Astrocyte (in vitro differentiated cells and primary cell): ENCODE data around the gene MYBPC1. TPM values are rescaled to one million over a fixed set of nuclear protein-coding genes. Genes with fewer than 3 reads are reported as not detected.

Experiments used
- DNase-seq: peaks from one replicate; pipeline ENCODE4 v3.0.0-alpha.2; 2010; ENCODE audit warnings: low read depth
- FAIRE-seq: peaks from 2 replicates; lab custom pipeline; 2011; peaks lifted over from hg19 to GRCh38; lab: Jason Lieb, UNC
- H2AFZ ChIP-seq: 2 replicates; pipeline ENCODE4 v1.6.0; 2012; ENCODE audit warnings: low read depth, low read length, inconsistent platforms
- H3K27ac ChIP-seq: 2 replicates; pipeline ENCODE4 v1.5.1; 2011; ENCODE audit warnings: low read depth, low read length, inconsistent platforms
- H3K27me3 ChIP-seq: 2 replicates; pipeline ENCODE4 v1.6.0; 2011; ENCODE audit warnings: low read length, inconsistent platforms; ENCODE audit not compliant: insufficient read depth
- H3K36me3 ChIP-seq: 2 replicates; pipeline ENCODE4 v1.5.1; 2011; ENCODE audit warnings: low read length, inconsistent platforms; ENCODE audit not compliant: insufficient read depth
- H3K4me1 ChIP-seq: 2 replicates; pipeline ENCODE4 v1.5.1; 2011; ENCODE audit warnings: low read length, inconsistent platforms; ENCODE audit not compliant: insufficient read depth
- H3K4me2 ChIP-seq: 2 replicates; pipeline ENCODE4 v1.6.0; 2012; ENCODE audit warnings: low read length, inconsistent platforms
- H3K4me3 ChIP-seq: 2 replicates; pipeline ENCODE4 v1.5.1; 2011; ENCODE audit warnings: low read depth, mild to moderate bottlenecking, low read length, inconsistent platforms; ENCODE audit not compliant: insufficient read depth
- H3K79me2 ChIP-seq: 2 replicates; pipeline ENCODE4 v1.6.0; 2012; ENCODE audit warnings: mild to moderate bottlenecking, low read length, inconsistent platforms; ENCODE audit not compliant: insufficient read depth
- H3K9ac ChIP-seq: 2 replicates; pipeline ENCODE4 v1.6.0; 2012; ENCODE audit warnings: mild to moderate bottlenecking, low read length, inconsistent platforms
- H3K9me3 ChIP-seq: 2 replicates; pipeline ENCODE4 v1.5.1; 2012; ENCODE audit warnings: low read depth, mild to moderate bottlenecking, low read length, inconsistent platforms; ENCODE audit not compliant: insufficient read depth
- H4K20me1 ChIP-seq: 2 replicates; pipeline ENCODE4 v1.6.0; 2012; ENCODE audit warnings: low read length, inconsistent platforms; ENCODE audit not compliant: insufficient read depth
- H3K27ac Mint-ChIP-seq: one replicate; pipeline ENCODE4 v1.8.0; 2021; ENCODE audit warnings: mild to moderate bottlenecking, mixed read lengths; ENCODE audit not compliant: unreplicated experiment
- H3K27me3 Mint-ChIP-seq: one replicate; pipeline ENCODE4 v1.8.0; 2021; ENCODE audit warnings: low read depth, mixed read lengths; ENCODE audit not compliant: unreplicated experiment
- H3K36me3 Mint-ChIP-seq: one replicate; pipeline ENCODE4 v1.8.0; 2021; ENCODE audit warnings: low read depth, mixed read lengths; ENCODE audit not compliant: unreplicated experiment
- H3K4me1 Mint-ChIP-seq: one replicate; pipeline ENCODE4 v1.8.0; 2021; ENCODE audit warnings: low read depth, mixed read lengths; ENCODE audit not compliant: unreplicated experiment
- H3K4me3 Mint-ChIP-seq: one replicate; pipeline ENCODE4 v1.8.0; 2021; ENCODE audit warnings: mild to moderate bottlenecking, moderate library complexity, mixed read lengths; ENCODE audit not compliant: unreplicated experiment
- H3K9me3 Mint-ChIP-seq: one replicate; pipeline ENCODE4 v1.8.0; 2021; ENCODE audit warnings: mild to moderate bottlenecking, mixed read lengths; ENCODE audit not compliant: unreplicated experiment
- EZH2 ChIP-seq: IDR thresholded peaks from 2 replicates; pipeline ENCODE4 v1.6.1; 2012; ENCODE audit warnings: mild to moderate bottlenecking, low read length, inconsistent platforms; ENCODE audit not compliant: insufficient read depth
- total RNA-seq: library from RNA; stranded (reverse); gene quantifications from 2 replicates; pipeline ENCODE4 v1.2.1, GENCODE V29; 2021
- TF ChIP-seq, protein P1 (sequence below): IDR thresholded peaks from 2 replicates; pipeline ENCODE4 v1.5.1; 2011; ENCODE audit warnings: low read depth, mild to moderate bottlenecking, inconsistent platforms, low read length, moderate library complexity; ENCODE audit not compliant: insufficient read depth

The MYBPC1 gene
- total RNA-seq, 1 donor from 2014 or later = not detected

DNA sequence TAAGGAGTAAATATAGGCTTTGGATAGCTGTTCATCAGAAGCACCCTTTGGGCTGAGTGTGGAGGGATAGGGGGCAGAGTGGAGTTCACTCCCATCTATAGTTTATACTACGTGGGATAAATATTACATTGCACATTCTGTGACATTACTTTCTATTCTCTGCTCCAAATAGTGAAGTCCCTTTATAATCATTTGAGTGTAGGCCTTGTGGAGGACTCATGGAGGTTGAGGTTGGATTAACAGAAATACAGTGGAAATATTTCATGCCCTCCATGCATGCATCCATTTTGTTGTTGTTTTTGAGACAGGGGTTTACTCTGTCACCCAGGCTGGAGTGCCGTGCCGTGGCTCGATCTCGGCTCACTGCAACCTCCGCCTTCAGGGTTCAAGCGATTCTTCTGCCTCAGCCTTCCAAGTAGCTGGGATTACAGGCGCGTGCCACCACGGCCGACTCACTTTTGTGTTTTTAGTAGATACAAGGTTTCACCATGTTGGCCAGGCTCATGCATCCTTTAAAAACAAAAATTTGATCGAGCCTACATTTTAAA is 104.1 kb downstream of the MYBPC1 start:
- Mint-ChIP-seq H3K4me1 (peaks cover 4% of the 10 kb centered on the region), H3K4me3 (peak overlapping the region; percentile 91), H3K9me3 (no peaks in the 10 kb centered on the region), H3K27ac (peak overlapping the region; percentile 79), H3K36me3 (no peaks in the 10 kb centered on the region), H3K27me3 (peaks cover 4% of the 10 kb centered on the region)
- FAIRE-seq (no peak), DNase-seq (peak; percentile 13)
- peaks cover 6% of the 10 kb centered on the region for H3K4me1 ChIP-seq
- no peak overlapping the region for H2AFZ ChIP-seq
- no peaks in the 10 kb centered on the region for H3K36me3 ChIP-seq
- H3K4me3 ChIP-seq = peak overlapping the region; percentile 72
- no peak for TF ChIP-seq EZH2
- TF ChIP-seq, protein P1, sequence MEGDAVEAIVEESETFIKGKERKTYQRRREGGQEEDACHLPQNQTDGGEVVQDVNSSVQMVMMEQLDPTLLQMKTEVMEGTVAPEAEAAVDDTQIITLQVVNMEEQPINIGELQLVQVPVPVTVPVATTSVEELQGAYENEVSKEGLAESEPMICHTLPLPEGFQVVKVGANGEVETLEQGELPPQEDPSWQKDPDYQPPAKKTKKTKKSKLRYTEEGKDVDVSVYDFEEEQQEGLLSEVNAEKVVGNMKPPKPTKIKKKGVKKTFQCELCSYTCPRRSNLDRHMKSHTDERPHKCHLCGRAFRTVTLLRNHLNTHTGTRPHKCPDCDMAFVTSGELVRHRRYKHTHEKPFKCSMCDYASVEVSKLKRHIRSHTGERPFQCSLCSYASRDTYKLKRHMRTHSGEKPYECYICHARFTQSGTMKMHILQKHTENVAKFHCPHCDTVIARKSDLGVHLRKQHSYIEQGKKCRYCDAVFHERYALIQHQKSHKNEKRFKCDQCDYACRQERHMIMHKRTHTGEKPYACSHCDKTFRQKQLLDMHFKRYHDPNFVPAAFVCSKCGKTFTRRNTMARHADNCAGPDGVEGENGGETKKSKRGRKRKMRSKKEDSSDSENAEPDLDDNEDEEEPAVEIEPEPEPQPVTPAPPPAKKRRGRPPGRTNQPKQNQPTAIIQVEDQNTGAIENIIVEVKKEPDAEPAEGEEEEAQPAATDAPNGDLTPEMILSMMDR = peak; percentile 10
- H3K79me2 ChIP-seq = peaks cover 35% of the 10 kb centered on the region
- H3K4me2 ChIP-seq = peak overlapping the region; percentile 98
- H4K20me1 ChIP-seq = peaks cover 13% of the 10 kb centered on the region
- H3K9ac ChIP-seq = peak overlapping the region; percentile 89
- H3K9me3 ChIP-seq = no peaks in the 10 kb centered on the region
- H3K27ac ChIP-seq = no peak overlapping the region
- no peaks in the 10 kb centered on the region for H3K27me3 ChIP-seq

DNA sequence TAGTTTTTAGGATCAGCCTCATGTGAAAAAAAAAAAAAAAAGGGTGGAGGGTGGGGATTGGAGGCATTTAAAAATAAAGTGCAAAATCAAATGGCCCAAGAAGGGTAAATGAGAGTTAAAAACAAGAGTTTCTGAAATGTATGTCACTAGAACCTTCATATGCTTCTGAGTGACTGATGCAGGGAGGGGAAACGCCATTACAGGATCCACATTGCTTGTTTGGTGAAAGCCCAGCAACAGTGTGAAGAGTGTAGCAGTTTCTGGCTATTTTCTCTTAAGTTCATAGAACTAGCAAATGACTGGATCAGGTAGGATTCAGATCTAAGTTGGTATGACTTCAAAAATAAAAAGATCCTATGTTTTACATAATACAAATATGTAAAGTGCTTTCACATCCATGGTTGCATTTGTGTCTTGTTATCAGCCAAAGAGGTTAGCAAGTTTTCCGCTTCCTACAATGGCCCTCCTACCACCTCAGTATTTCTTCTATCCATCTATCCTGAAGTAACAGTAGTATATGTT is 105.6 kb downstream of the MYBPC1 start:
- Histone ChIP-seq H3K27me3 (no peaks in the 10 kb centered on the region), H3K4me1 (peaks cover 6% of the 10 kb centered on the region), H3K79me2 (peaks cover 37% of the 10 kb centered on the region), H3K4me3 (no peak overlapping the region), H2AFZ (no peak overlapping the region), H3K36me3 (no peaks in the 10 kb centered on the region), H4K20me1 (peaks cover 14% of the 10 kb centered on the region), H3K4me2 (no peak overlapping the region), H3K27ac (no peak overlapping the region), H3K9ac (no peak overlapping the region), H3K9me3 (no peaks in the 10 kb centered on the region)
- Mint-ChIP-seq H3K27ac (no peak overlapping the region), H3K9me3 (no peaks in the 10 kb centered on the region), H3K36me3 (no peaks in the 10 kb centered on the region), H3K27me3 (peaks cover 2% of the 10 kb centered on the region), H3K4me3 (no peak overlapping the region), H3K4me1 (peaks cover 4% of the 10 kb centered on the region)
- TF ChIP-seq, protein P1 = no peak
- TF ChIP-seq EZH2 = no peak
- FAIRE-seq (no peak), DNase-seq (no peak)

DNA sequence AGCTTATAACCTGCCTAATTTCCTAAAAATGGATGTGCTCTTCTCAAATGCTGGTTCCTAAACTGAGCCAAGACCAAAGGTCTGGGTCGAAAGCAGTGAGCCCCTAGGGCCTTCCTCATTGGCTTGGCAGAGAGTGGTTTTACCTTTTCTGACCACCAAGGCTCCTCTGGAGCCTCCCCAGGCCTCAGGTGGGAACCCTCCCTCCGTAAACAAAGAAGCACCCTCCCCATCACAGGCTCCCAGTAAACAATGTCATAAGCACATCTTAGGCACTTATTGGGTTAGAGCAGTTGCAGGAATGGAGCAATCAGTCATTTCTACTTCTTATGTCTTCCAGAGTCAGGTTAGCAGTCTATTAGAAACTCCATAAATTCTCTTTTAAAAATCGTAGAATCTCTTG is 108.7 kb downstream of the MYBPC1 start:
- H3K27ac ChIP-seq = no peak overlapping the region
- no peaks in the 10 kb centered on the region for H3K27me3 Mint-ChIP-seq
- H3K4me3 Mint-ChIP-seq = no peak overlapping the region
- H3K27me3 ChIP-seq = no peaks in the 10 kb centered on the region
- H3K79me2 ChIP-seq = peaks cover 36% of the 10 kb centered on the region
- H3K9me3 Mint-ChIP-seq = no peaks in the 10 kb centered on the region
- no peaks in the 10 kb centered on the region for H3K36me3 Mint-ChIP-seq
- TF ChIP-seq, protein P1 = no peak
- no peak for TF ChIP-seq EZH2
- no peaks in the 10 kb centered on the region for H3K4me1 ChIP-seq
- H3K9ac ChIP-seq = no peak overlapping the region
- no peak overlapping the region for H3K4me2 ChIP-seq
- H3K4me1 Mint-ChIP-seq = no peaks in the 10 kb centered on the region
- no peaks in the 10 kb centered on the region for H3K36me3 ChIP-seq
- no peak overlapping the region for H2AFZ ChIP-seq
- no peak for FAIRE-seq
- H3K4me3 ChIP-seq = no peak overlapping the region
- H4K20me1 ChIP-seq = peaks cover 26% of the 10 kb centered on the region
- no peak for DNase-seq
- H3K27ac Mint-ChIP-seq = no peak overlapping the region
- no peaks in the 10 kb centered on the region for H3K9me3 ChIP-seq
